Glutamatergic neuron (in vitro differentiated cells): ENCODE measurements around the gene IQCN. TPM values are rescaled to one million over a fixed set of nuclear protein-coding genes. Genes with fewer than 3 reads are reported as not detected.
A peak's percentile ranks its signal among the peaks of the same experiment; 100 is the strongest.

Source experiments
- DNase-seq: peaks from one replicate; pipeline ENCODE4 v3.0.0; 2022
- H3K27ac Mint-ChIP-seq: one replicate; pipeline ENCODE4 v1.8.0; 2020; ENCODE audit warnings: mild to moderate bottlenecking, mixed read lengths, inconsistent platforms; ENCODE audit not compliant: unreplicated experiment
- H3K27me3 Mint-ChIP-seq: one replicate; pipeline ENCODE4 v1.8.0; 2020; ENCODE audit warnings: mild to moderate bottlenecking, moderate library complexity, mixed read lengths, inconsistent platforms; ENCODE audit not compliant: unreplicated experiment
- H3K36me3 Mint-ChIP-seq: one replicate; pipeline ENCODE4 v1.8.0; 2020; ENCODE audit warnings: mild to moderate bottlenecking, mixed read lengths, inconsistent platforms; ENCODE audit not compliant: unreplicated experiment
- H3K4me1 Mint-ChIP-seq: one replicate; pipeline ENCODE4 v1.8.0; 2020; ENCODE audit warnings: mild to moderate bottlenecking, low read depth, mixed read lengths, inconsistent platforms; ENCODE audit not compliant: unreplicated experiment
- H3K4me3 Mint-ChIP-seq: one replicate; pipeline ENCODE4 v1.8.0; 2020; ENCODE audit warnings: mild to moderate bottlenecking, mixed read lengths, inconsistent platforms; ENCODE audit not compliant: unreplicated experiment
- H3K9me3 Mint-ChIP-seq: one replicate; pipeline ENCODE4 v1.8.0; 2020; ENCODE audit warnings: mild to moderate bottlenecking, moderate library complexity, mixed read lengths, inconsistent platforms; ENCODE audit not compliant: unreplicated experiment
- CTCF ChIP-seq: fragments of 200-600 bp; sonication (generic); IDR thresholded peaks from one replicate; pipeline ENCODE4 v1.5.0; 2021; ENCODE audit not compliant: partially characterized antibody, unreplicated experiment
- total RNA-seq: library from RNA; stranded (reverse); fragmentation: NEBNext Ultra II Directional; extraction: Animal tissue kit (Norgen Biotek cat#: 25700); gene quantifications from one replicate; pipeline ENCODE4 v1.2.1, GENCODE V29; 2021; ENCODE audit not compliant: unreplicated experiment

The IQCN gene
- total RNA-seq, 1 donor from 2014 or later = 23.6 TPM

GRCh38 chr19:18239303-18239702 lies 34.9 kb downstream of the IQCN start:
- no peak overlapping the region for H3K27ac Mint-ChIP-seq
- no peak for DNase-seq
- peaks cover 6% of the 10 kb centered on the region for H3K27me3 Mint-ChIP-seq
- TF ChIP-seq CTCF = no peak
- H3K4me1 Mint-ChIP-seq = peaks cover 6% of the 10 kb centered on the region
- H3K9me3 Mint-ChIP-seq = no peaks in the 10 kb centered on the region
- no peak overlapping the region for H3K4me3 Mint-ChIP-seq
- H3K36me3 Mint-ChIP-seq = no peaks in the 10 kb centered on the region

- peak overlapping the region; percentile 90 for H3K4me3 Mint-ChIP-seq
- H3K9me3 Mint-ChIP-seq = peaks cover 3% of the 10 kb centered on the region
- H3K36me3 Mint-ChIP-seq = no peaks in the 10 kb centered on the region
- no peak for TF ChIP-seq CTCF
- H3K27me3 Mint-ChIP-seq = peaks cover 8% of the 10 kb centered on the region
- H3K27ac Mint-ChIP-seq = no peak overlapping the region
- peaks cover 12% of the 10 kb centered on the region for H3K4me1 Mint-ChIP-seq
- peak; percentile 48 for DNase-seq
Measured at GRCh38 chr19:18234194-18234593, 40.1 kb downstream of the IQCN start.

GRCh38 chr19:18233224-18233825 lies 40.9 kb downstream of the IQCN start:
- Mint-ChIP-seq H3K27me3 (peaks cover 8% of the 10 kb centered on the region), H3K27ac (peak overlapping the region; percentile 82), H3K36me3 (no peaks in the 10 kb centered on the region), H3K4me1 (peaks cover 12% of the 10 kb centered on the region), H3K9me3 (peaks cover 3% of the 10 kb centered on the region), H3K4me3 (peak overlapping the region; percentile 90)
- peak; percentile 55 for DNase-seq
- no peak for TF ChIP-seq CTCF

- Mint-ChIP-seq H3K27ac (peak overlapping the region; percentile 81), H3K36me3 (no peaks in the 10 kb centered on the region), H3K4me1 (peaks cover 13% of the 10 kb centered on the region), H3K9me3 (peaks cover 3% of the 10 kb centered on the region), H3K4me3 (peak overlapping the region; percentile 92), H3K27me3 (peaks cover 8% of the 10 kb centered on the region)
- DNase-seq = peak; percentile 86
- TF ChIP-seq CTCF = peak; percentile 41
Measured at GRCh38 chr19:18232540-18233223, 41.6 kb downstream of the IQCN start.

GRCh38 chr19:18231775-18232174 lies 42.5 kb downstream of the IQCN start:
- no peak overlapping the region for H3K27ac Mint-ChIP-seq
- peaks cover 16% of the 10 kb centered on the region for H3K4me1 Mint-ChIP-seq
- TF ChIP-seq CTCF = no peak
- DNase-seq = no peak
- peak overlapping the region; percentile 92 for H3K4me3 Mint-ChIP-seq
- no peaks in the 10 kb centered on the region for H3K36me3 Mint-ChIP-seq
- H3K27me3 Mint-ChIP-seq = peaks cover 9% of the 10 kb centered on the region
- H3K9me3 Mint-ChIP-seq = peaks cover 3% of the 10 kb centered on the region
